Diencephalon (tissue), 1 donor: Measurements from ENCODE around the gene NPIPB5. TPM values are rescaled to one million over a fixed set of nuclear protein-coding genes. Genes with fewer than 3 reads are reported as not detected.

Source experiments
- small RNA-seq: library from RNA; depleted of rRNA; stranded (forward); fragments of <200 nt; gene quantifications from one replicate; pipeline ENCODE3, GENCODE V24; 2014
- total RNA-seq: library from RNA; depleted of rRNA; stranded (reverse); fragments of >200 nt; gene quantifications from one replicate; pipeline ENCODE4 v1.2.3, GENCODE V29; 2014

NPIPB5 gene
- 131 TPM for total RNA-seq

GRCh38 chr16:22510591-22510990 lies at the start of gene NPIPB5:
NPIPB5 (plus strand) TSS chr16:22510891; CDS start chr16:22513802, 2,911 bp downstream.

Small RNA genes within 50 kb of the gene (small RNA-seq; reads per million reads assigned to genes)
- not detected for gene AC106788.1

Other genes with a start within 250 kb of the NPIPB5 start
- 25.4 TPM for gene POLR3E, start 213.5 kb upstream of the NPIPB5 start, total RNA-seq
- gene CDR2, start 136.3 kb upstream of the NPIPB5 start, total RNA-seq = 21.7 TPM